ENCODE data around the gene WBP2. TPM values are rescaled to one million over a fixed set of nuclear protein-coding genes. Genes with fewer than 3 reads are reported as not detected.

Gene WBP2
- 28.2 and 29.2 TPM in 2 replicates for total RNA-seq (2016; rRNA removed; fragmentation: Illumina TruSeq; extraction: Trizol)
- 15.4 and 19.3 TPM in 2 replicates for total RNA-seq (2016; cell fraction: cytosol; rRNA removed; fragmentation: Illumina TruSeq; extraction: Trizol; ENCODE audit: low read depth)
- total RNA-seq (2016; cell fraction: insoluble cytoplasmic fraction; rRNA removed; fragmentation: Illumina TruSeq; extraction: Trizol): 23.5 and 33.2 TPM in 2 replicates
- total RNA-seq (2016; cell fraction: membrane; rRNA removed; fragmentation: Illumina TruSeq; extraction: Trizol): 22.1 and 25.3 TPM in 2 replicates
- total RNA-seq (2016; cell fraction: nucleus; rRNA removed; fragmentation: Illumina TruSeq; extraction: Trizol): 17.9 and 23.5 TPM in 2 replicates
- polyA plus RNA-seq (2011; rRNA removed): 29.5 and 34.6 TPM in 2 replicates
- polyA plus RNA-seq (2011; cell fraction: cytosol; rRNA removed): 24.9 and 26.1 TPM in 2 replicates
- polyA plus RNA-seq (2011; cell fraction: nucleus; rRNA removed): 77.1 and 77.4 TPM in 2 replicates
- 95.2 and 97.1 TPM in 2 replicates for polyA plus RNA-seq (2012)
- 14.4 and 17.2 TPM in 2 replicates for polyA plus RNA-seq (2016; cell fraction: cytosol; fragmentation: Illumina TruSeq; extraction: Trizol; ENCODE audit: low read depth)
- 51.6 and 76.7 TPM in 2 replicates for polyA plus RNA-seq (2016; cell fraction: insoluble cytoplasmic fraction; fragmentation: Illumina TruSeq; extraction: Trizol; ENCODE audit: low read depth)
- 27.3 and 29.7 TPM in 2 replicates for polyA plus RNA-seq (2016; cell fraction: membrane; fragmentation: Illumina TruSeq; extraction: Trizol; ENCODE audit: low read depth)
- polyA plus RNA-seq (2016; cell fraction: nucleus; fragmentation: Illumina TruSeq; extraction: Trizol; ENCODE audit: insufficient read depth, low read depth): 87.1 and 89.4 TPM in 2 replicates
- 39.8 and 42.3 TPM in 2 replicates for polyA minus RNA-seq (2011; rRNA and poly(A)+ RNA removed; ENCODE audit: low replicate concordance)
- polyA minus RNA-seq (2011; cell fraction: cytosol; rRNA and poly(A)+ RNA removed): 35.5 and 39.9 TPM in 2 replicates
- polyA minus RNA-seq (2011; cell fraction: nucleus; rRNA and poly(A)+ RNA removed): 30.1 and 38.2 TPM in 2 replicates
- Bru-seq, nascent RNA: percentile 75 among the genes with signal in this experiment
- percentile 93 among the genes with signal in this experiment for BruChase-seq, experiment 1, labeled RNA remaining after a 6-hour chase
- percentile 85 among the genes with signal in this experiment for BruChase-seq, experiment 2, labeled RNA remaining after a 2-hour chase
- long read RNA-seq, experiment 1, transcript WBP2-201 (8 exons, 1,944 nt): major isoform, 70 of 125 reads
- long read RNA-seq, experiment 1, partial matches to known transcripts: 12 of 125 reads
- long read RNA-seq, experiment 1, other reads (novel, unspliced or antisense): 42 of 125 reads
- long read RNA-seq, experiment 2, transcript WBP2-201 (8 exons, 1,944 nt): major isoform, 143 of 248 reads
- long read RNA-seq, experiment 2, transcript WBP2-209 (4 exons, 747 nt): minor isoform, 5 of 248 reads
- long read RNA-seq, experiment 2, partial matches to known transcripts: 39 of 248 reads
- long read RNA-seq, experiment 2, other reads (novel, unspliced or antisense): 56 of 248 reads

GRCh38 chr17:75855310-75856061, at the start of gene WBP2:
WBP2 (minus strand) TSS chr17:75855335; CDS start chr17:75855297, 38 bp downstream.
- CTCF ChIA-PET (ENCODE audit: low intra/inter-chr PET ratio, low total read pairs): interaction anchor here (1.1 kb wide), 1 partner anchor 23 kb away, joined by 3 read pairs; the partner anchor contains the start of gene TRIM47
- peaks cover 17% of the 10 kb centered on the region for H3K79me2 ChIP-seq (ENCODE audit: insufficient read depth, low read length)
- intact Hi-C loops (cut with micrococcal nuclease; ENCODE audit: unreplicated experiment) (loop anchor here (2.0 to 5.0 kb wide), 3 partner anchors 13 to 37 kb away; no protein-coding TSS in a partner anchor), in situ Hi-C loops (cut with HindIII; ENCODE audit: extremely low pct_ligation_motif_present, low pct_unique_long_range_greater_than_20kb) (no loop called here)
- peak; percentile 92 for ATAC-seq
- peak within 1 kb of the TSS; percentile 89 for H3K9ac ChIP-seq (ENCODE audit: insufficient read depth, low read depth, low read length)
- H3K4me3 ChIP-seq (replicated peaks in 1 of 3; ENCODE audit: insufficient read depth in 1 of 3, low read depth in 2 of 3, low read length in 3 of 3): peak within 1 kb of the TSS; percentile 81 to 90 (median 90)
- DNase-seq (ENCODE audit: low spot score): peak; percentile 100
- peak; percentile 99 for FAIRE-seq
- H3K27me3 ChIP-seq (ENCODE audit: control insufficient read depth in 1 of 2, insufficient read depth in 2 of 2, low read length in 2 of 2): no peaks in the 10 kb centered on the region; a peak in 1 of 5 replicates
- no peak within 1 kb of the TSS for H2AFZ ChIP-seq (ENCODE audit: low read length)
- no TSS peak for BruUV-seq (replicated peaks)
- peaks cover 3 to 11% of the 10 kb centered on the region in 2 experiments; a peak in 4 of 5 replicates for H3K36me3 ChIP-seq (replicated peaks in 1 of 2; ENCODE audit: control insufficient read depth in 1 of 2, insufficient read depth in 2 of 2, low read length in 2 of 2)
- WGBS (ENCODE audit: low lambda C conversion rate): 1% methylated on average over 36 of the region's 58 CpGs
- POLR2A ChIA-PET: interaction anchor here (0.6 to 12.8 kb wide), 38 partner anchors 9 to 399 kb away, joined by 3 to 454 read pairs (median 6); partner anchors contain the start of genes ACOX1, GALK1, MRPL38 and RECQL5
- peak within 1 kb of the TSS; percentile 89 for H3K27ac ChIP-seq (ENCODE audit: extremely low read length, insufficient read depth, low read length)
- H3K4me1 ChIP-seq (ENCODE audit: insufficient read depth, low read length): peaks cover 53% of the 10 kb centered on the region
- peak within 1 kb of the TSS; percentile 97 for H3K4me2 ChIP-seq (ENCODE audit: low read depth, low read length)
- H3K9me3 ChIP-seq (ENCODE audit: low read length): no peaks in the 10 kb centered on the region
- H4K20me1 ChIP-seq (ENCODE audit: insufficient read depth, low read length): peaks cover 4% of the 10 kb centered on the region; the same call in 1 of the 2 replicates
- TF ChIP-seq ELF3 (CRISPR knock-in tag; IDR thresholded peaks at IDR 0.05): peak; percentile 91
- peak; percentile 90 for TF ChIP-seq HOXA5 (CRISPR knock-in tag; IDR thresholded peaks at IDR 0.05)
- TF ChIP-seq DBP (CRISPR knock-in tag; IDR thresholded peaks at IDR 0.05; ENCODE audit: not compliant biosample characterization): no peak
- TF ChIP-seq PBX3 (CRISPR knock-in tag; IDR thresholded peaks at IDR 0.05; ENCODE audit: borderline replicate concordance): no peak
- peak; percentile 92 for TF ChIP-seq HOXD1 (CRISPR knock-in tag; IDR thresholded peaks at IDR 0.05)
- no peak for TF ChIP-seq DDIT3 (CRISPR knock-in tag; IDR thresholded peaks at IDR 0.05)
- peak; percentile 68 for TF ChIP-seq FOXA3 (CRISPR knock-in tag; IDR thresholded peaks at IDR 0.05)
- no peak for TF ChIP-seq ZNF367 (CRISPR knock-in tag; IDR thresholded peaks at IDR 0.05; ENCODE audit: borderline replicate concordance)
- TF ChIP-seq ZNF350 (CRISPR knock-in tag; IDR thresholded peaks at IDR 0.05; ENCODE audit: borderline replicate concordance, low read depth): peak; percentile 98

All from HepG2 (cell line).